K562 (cell line): Measurements from ENCODE around the gene REEP2. TPM values are rescaled to one million over a fixed set of nuclear protein-coding genes. Genes with fewer than 3 reads are reported as not detected.

ENCODE experiments used
- ADNP ChIP-seq: fragments of 200-800 bp; sonication (Bioruptor generic); IDR thresholded peaks from 2 replicates; pipeline ENCODE4 v1.6.1; 2016; ENCODE audit warnings: missing genetic modification characterization, missing compliant biosample characterization
- BACH1 ChIP-seq: fragments of 200-800 bp; sonication (Bioruptor generic); IDR thresholded peaks from 2 replicates; pipeline ENCODE4 v1.6.1; 2016; ENCODE audit warnings: missing genetic modification characterization, missing compliant biosample characterization
- CC2D1A ChIP-seq: fragments of 450-650 bp; IDR thresholded peaks from 2 replicates; pipeline ENCODE4 v1.6.1; 2017; ENCODE audit warnings: mild to moderate bottlenecking
- EP400 ChIP-seq: fragments of 450-650 bp; IDR thresholded peaks from 2 replicates; pipeline ENCODE4 v1.6.1; 2017; ENCODE audit warnings: antibody characterized with exemption, mild to moderate bottlenecking, moderate library complexity
- FUS ChIP-seq: fragments of 200-400 bp; formaldehyde crosslinking; optimal IDR thresholded peaks from 2 replicates; pipeline ENCODE3; 2017; ENCODE audit warnings: low read depth, low read length
- ILK ChIP-seq: fragments of 450-650 bp; IDR thresholded peaks from 2 replicates; pipeline ENCODE4 v1.6.1; 2016; ENCODE audit warnings: missing genetic modification characterization, low read depth, mild to moderate bottlenecking, missing compliant biosample characterization, moderate library complexity, borderline replicate concordance
- MEF2D ChIP-seq: conservative IDR thresholded peaks from 2 replicates; pipeline ENCODE4 v1.6.1; 2016; ENCODE audit warnings: low read depth, missing genetic modification characterization, missing compliant biosample characterization
- MTA3 ChIP-seq: fragments of 450-650 bp; formaldehyde crosslinking; IDR thresholded peaks from 2 replicates; pipeline ENCODE4 v1.6.1; 2017; ENCODE audit warnings: mild to moderate bottlenecking, borderline replicate concordance
- NCOA2 ChIP-seq, 2 experiments: fragments of 450-650 bp; IDR thresholded peaks; 2 replicates each; pipeline ENCODE4 v1.6.1; 2018; ENCODE audit warnings: mild to moderate bottlenecking in 2 of 2, moderate library complexity in 1 of 2; ENCODE audit not compliant: partially characterized antibody in 2 of 2
- NCOR1 ChIP-seq: fragments of 450-650 bp; IDR thresholded peaks from 2 replicates; pipeline ENCODE4 v1.6.1; 2016; ENCODE audit warnings: mild to moderate bottlenecking, moderate library complexity
- POLR2AphosphoS5 ChIP-seq: IDR thresholded peaks from 2 replicates; pipeline ENCODE4 v1.6.1; 2011; ENCODE audit warnings: mild to moderate bottlenecking, low read depth, low read length, moderate library complexity; ENCODE audit not compliant: control insufficient read depth, insufficient read depth
- TCF3 ChIP-seq: sonication (generic); formaldehyde crosslinking; IDR thresholded peaks from 2 replicates; pipeline ENCODE4 v1.4.0; 2020; ENCODE audit warnings: mild to moderate bottlenecking, missing genetic modification reagents
- ZBTB33 ChIP-seq: sonication (generic); formaldehyde crosslinking; IDR thresholded peaks from 2 replicates; pipeline ENCODE4 v1.8.1; 2023; ENCODE audit warnings: mild to moderate bottlenecking, missing genetic modification reagents
- ZNF511 ChIP-seq: sonication (generic); formaldehyde crosslinking; IDR thresholded peaks from 2 replicates; pipeline ENCODE4 v1.8.0; 2022; ENCODE audit warnings: mild to moderate bottlenecking, missing genetic modification reagents
- ZNF592 ChIP-seq: fragments of 450-650 bp; IDR thresholded peaks from 2 replicates; pipeline ENCODE4 v1.6.1; 2017; ENCODE audit warnings: antibody characterized with exemption, mild to moderate bottlenecking
- polyA plus RNA-seq, 8 experiments: library from polyadenylated mRNA; depleted of rRNA in 4 of 8; stranded (reverse) in 5 of 8; unstranded in 3 of 8; fragments of >200 nt; fragmentation: Nextera tagmentation in 2 of 8; fragmentation: Illumina TruSeq in 1 of 8; extraction: Ambion mirVana in 2 of 8; extraction: Trizol in 1 of 8; gene quantifications; 2 replicates each; pipeline versions ENCODE4 v1.2.1 to v1.2.3, GENCODE V29; 2011 to 2014; ENCODE audit warnings: inconsistent platforms in 1 of 8, missing spikeins in 1 of 8
- total RNA-seq, 7 experiments: library from RNA; depleted of rRNA in 6 of 7; stranded (reverse); fragments of >200 nt in 6 of 7; fragmentation: Illumina TruSeq in 2 of 7; extraction: Trizol in 2 of 7; gene quantifications; 2 replicates each; pipeline versions ENCODE4 v1.2.1 to v1.2.3, GENCODE V29; 2011 to 2021; ENCODE audit warnings: low replicate concordance in 1 of 7

The REEP2 gene
- total and polyA plus RNA-seq, 9 of the 15 experiments (the other 6 are each of a cell fraction or from before 2014, with no cell fraction given), result 0.03 to 1.1 (median 0.12) TPM; not detected in 1

GRCh38 chr5:138468133-138468965 is 29.5 kb downstream of the REEP2 start (continued):
- no peak for TF ChIP-seq ADNP (tag)
- peak in 1 of 2 experiments; percentile 26 for TF ChIP-seq NCOA2 (IDR thresholded peaks at IDR 0.05; ENCODE audit: partially characterized antibody in 2 of 2)
- no peak; the same call in 1 of the 2 replicates for TF ChIP-seq NCOR1
- peak; percentile 72 for TF ChIP-seq MTA3
- no peak for TF ChIP-seq ILK (tag)
- TF ChIP-seq ZNF592, result no peak
- 0 out of 2 replicates have a peak, but pooled peaks have one; percentile 13 for TF ChIP-seq BACH1 (tag)
- peak; percentile 79 for TF ChIP-seq POLR2AphosphoS5
- no peak for TF ChIP-seq TCF3 (CRISPR knock-in tag)
- TF ChIP-seq CC2D1A, result 0 out of 2 replicates have a peak, but pooled peaks have one; percentile 11
- no peak for TF ChIP-seq ZNF511
- no peak for TF ChIP-seq MEF2D (tag)
- peak; percentile 99 for TF ChIP-seq FUS
- no peak for TF ChIP-seq ZBTB33
- TF ChIP-seq EP400, result peak; percentile 31; the same call in 1 of the 2 replicates
